Epithelial cell of proximal tubule (primary cell): ENCODE measurements around the gene KLHDC7B. TPM values are rescaled to one million over a fixed set of nuclear protein-coding genes. Genes with fewer than 3 reads are reported as not detected.

Experiments
- DNase-seq: peaks from one replicate; pipeline ENCODE4 v3.0.0-alpha.2; 2011; ENCODE audit warnings: low read depth
- H3K4me3 ChIP-seq: 2 replicates; pipeline ENCODE4 v1.5.1; 2011; ENCODE audit warnings: low read depth, mild to moderate bottlenecking, low read length
- total RNA-seq: library from RNA; depleted of rRNA; stranded (reverse); fragments of >200 nt; gene quantifications from 2 replicates; pipeline ENCODE4 v1.2.3, GENCODE V29; 2015
- TF ChIP-seq, protein P1 (sequence below): conservative IDR thresholded peaks from 2 replicates; pipeline ENCODE4 v1.5.1; 2012; ENCODE audit warnings: low read depth, mild to moderate bottlenecking, low read length

The KLHDC7B gene
- total RNA-seq, 1 donor from 2014 or later, result not detected

DNA sequence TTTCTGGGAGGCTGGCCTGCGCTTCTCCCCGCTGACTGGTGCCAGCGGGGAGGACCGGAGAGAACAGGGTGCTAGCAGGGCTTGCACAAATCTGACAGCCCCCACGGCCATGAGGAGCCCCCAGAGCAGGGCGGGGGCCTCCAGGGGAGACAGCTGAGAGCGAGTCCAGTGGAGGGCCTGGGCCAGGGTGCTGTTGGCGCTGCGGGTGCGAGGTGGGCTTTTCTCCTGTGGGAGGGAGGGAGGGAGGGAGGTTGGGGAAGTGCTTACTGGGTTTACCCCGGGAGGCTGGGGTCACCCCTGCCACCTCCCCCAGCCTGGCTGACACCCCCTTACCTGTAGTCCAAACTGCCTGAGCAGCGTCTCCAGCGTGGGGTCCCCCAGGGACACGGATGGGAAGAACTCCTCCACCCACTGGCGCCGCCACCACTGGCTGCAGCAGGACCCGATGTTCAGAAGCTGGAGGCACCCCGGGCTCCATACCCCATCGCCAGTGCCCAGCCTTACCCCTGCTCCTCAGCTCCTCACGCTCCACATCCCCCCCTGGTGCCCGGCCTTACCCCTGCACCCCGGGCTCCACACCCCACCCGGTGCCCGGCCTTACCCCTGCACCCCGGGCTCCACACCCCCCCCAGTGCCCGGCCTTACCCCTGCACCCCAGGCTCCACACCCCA lies 42.1 kb upstream of the KLHDC7B start:
- H3K4me3 ChIP-seq, result no peak overlapping the region
- no peak for DNase-seq
- TF ChIP-seq, protein P1, sequence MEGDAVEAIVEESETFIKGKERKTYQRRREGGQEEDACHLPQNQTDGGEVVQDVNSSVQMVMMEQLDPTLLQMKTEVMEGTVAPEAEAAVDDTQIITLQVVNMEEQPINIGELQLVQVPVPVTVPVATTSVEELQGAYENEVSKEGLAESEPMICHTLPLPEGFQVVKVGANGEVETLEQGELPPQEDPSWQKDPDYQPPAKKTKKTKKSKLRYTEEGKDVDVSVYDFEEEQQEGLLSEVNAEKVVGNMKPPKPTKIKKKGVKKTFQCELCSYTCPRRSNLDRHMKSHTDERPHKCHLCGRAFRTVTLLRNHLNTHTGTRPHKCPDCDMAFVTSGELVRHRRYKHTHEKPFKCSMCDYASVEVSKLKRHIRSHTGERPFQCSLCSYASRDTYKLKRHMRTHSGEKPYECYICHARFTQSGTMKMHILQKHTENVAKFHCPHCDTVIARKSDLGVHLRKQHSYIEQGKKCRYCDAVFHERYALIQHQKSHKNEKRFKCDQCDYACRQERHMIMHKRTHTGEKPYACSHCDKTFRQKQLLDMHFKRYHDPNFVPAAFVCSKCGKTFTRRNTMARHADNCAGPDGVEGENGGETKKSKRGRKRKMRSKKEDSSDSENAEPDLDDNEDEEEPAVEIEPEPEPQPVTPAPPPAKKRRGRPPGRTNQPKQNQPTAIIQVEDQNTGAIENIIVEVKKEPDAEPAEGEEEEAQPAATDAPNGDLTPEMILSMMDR, result no peak

GRCh38 chr22:50504369-50505211 lies 41.1 kb upstream of the KLHDC7B start:
- TF ChIP-seq, protein P1, result no peak
- no peak overlapping the region for H3K4me3 ChIP-seq
- DNase-seq, result no peak

- TF ChIP-seq, protein P1, result no peak
- no peak for DNase-seq
- no peak overlapping the region for H3K4me3 ChIP-seq
Observed at GRCh38 chr22:50505276-50505775, 40.4 kb upstream of the KLHDC7B start.

- H3K4me3 ChIP-seq, result peak overlapping the region; percentile 99
- no peak for DNase-seq
- TF ChIP-seq, protein P1, result no peak
Observed at GRCh38 chr22:50505776-50506610, 39.7 kb upstream of the KLHDC7B start.

DNA sequence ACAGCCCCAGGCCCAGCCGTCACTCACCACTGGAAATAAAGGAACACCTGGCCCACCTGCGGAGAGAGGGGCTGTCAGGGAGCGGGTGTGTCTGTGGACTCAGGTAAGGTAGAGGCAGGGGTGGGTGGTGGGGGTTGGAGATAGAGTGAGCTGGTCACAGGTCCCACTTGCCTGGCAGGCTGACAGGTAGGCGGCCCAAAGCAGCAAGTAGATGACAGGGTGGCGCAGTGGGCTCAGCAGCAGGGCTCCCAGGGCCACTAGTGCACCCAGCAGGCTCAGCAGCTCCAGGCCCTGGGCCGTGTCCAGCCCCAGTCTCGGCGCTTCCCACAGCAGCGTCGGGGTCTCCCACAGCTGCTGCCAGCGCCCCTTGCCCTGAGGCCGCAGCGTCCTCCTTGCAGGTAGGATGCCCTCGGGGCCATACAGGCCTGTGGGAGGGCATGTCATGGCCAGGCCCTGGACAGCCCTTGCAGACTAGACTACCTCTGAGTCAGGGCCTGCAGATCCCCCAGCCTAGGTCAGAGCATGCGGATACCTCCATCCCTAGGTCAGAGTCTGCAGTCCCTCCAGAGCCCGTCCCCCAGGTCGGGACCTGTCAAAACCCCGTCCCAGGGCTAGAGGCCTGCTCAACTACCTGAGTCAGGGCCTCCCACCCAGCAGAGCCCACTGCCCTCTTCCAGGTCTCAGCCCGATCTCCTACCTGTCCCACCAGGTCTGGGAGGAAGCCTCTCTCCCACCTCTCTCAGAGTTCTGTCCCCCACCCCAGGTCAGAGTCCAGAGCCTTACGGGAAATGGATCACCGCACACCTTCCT lies 38.9 kb upstream of the KLHDC7B start:
- peak overlapping the region; percentile 99 for H3K4me3 ChIP-seq
- DNase-seq, result no peak
- TF ChIP-seq, protein P1, result no peak

- peak within 1 kb of the TSS; percentile 99 for H3K4me3 ChIP-seq
- TF ChIP-seq, protein P1, result no peak
- DNase-seq, result no peak
Observed at GRCh38 chr22:50507421-50507990, 38.2 kb upstream of the KLHDC7B start, which contains the start of gene LMF2. TSS of gene LMF2 (minus strand) at chr22:50507702. CDS start at chr22:50507675, 27 bp downstream.
